Measurements from ENCODE around the gene TBC1D8. TPM values are rescaled to one million over a fixed set of nuclear protein-coding genes. Genes with fewer than 3 reads are reported as not detected.

The TBC1D8 gene
- total and polyA plus RNA-seq, 4 donors = 10.4 to 38.6 (median 13.4) TPM

- TF ChIP-seq CTCF (IDR thresholded peaks at IDR 0.05; ENCODE audit: low read depth, low read length, missing input control) = no peak
- no peak for TF ChIP-seq HNF4G (IDR thresholded peaks at IDR 0.05)
- TF ChIP-seq ZBTB33 (IDR thresholded peaks at IDR 0.05) = no peak
- TF ChIP-seq SP1 (IDR thresholded peaks at IDR 0.05) = no peak
- TF ChIP-seq YY1 (IDR thresholded peaks at IDR 0.05) = no peak
- no peak for TF ChIP-seq RAD21 (IDR thresholded peaks at IDR 0.05)
- no peak for TF ChIP-seq TAF1 (conservative IDR thresholded peaks at IDR 0.05)
- no peak for TF ChIP-seq FOXA2 (IDR thresholded peaks at IDR 0.05)
These were observed 136.8 kb downstream of the TBC1D8 start (continued) for GRCh38 chr2:101014264-101014857.

GRCh38 chr2:101012706-101013181 is 138.4 kb downstream of the TBC1D8 start:
- peak; percentile 52 for DNase-seq (ENCODE audit: low spot score)

More at GRCh38 chr2:101012706-101013181, 138.4 kb downstream of the TBC1D8 start:
- TF ChIP-seq HNF4G (IDR thresholded peaks at IDR 0.05) (no peak), NR2F2 (IDR thresholded peaks at IDR 0.05) (no peak), MAX (IDR thresholded peaks at IDR 0.05) (no peak), HNF4A (conservative IDR thresholded peaks at IDR 0.05) (no peak), FOXA1 (IDR thresholded peaks at IDR 0.05) (no peak), FOXA2 (IDR thresholded peaks at IDR 0.05) (no peak), CTCF (IDR thresholded peaks at IDR 0.05; ENCODE audit: low read depth, low read length, missing input control) (peak; percentile 85), RAD21 (IDR thresholded peaks at IDR 0.05) (peak; percentile 95 to 97), TAF1 (conservative IDR thresholded peaks at IDR 0.05) (no peak), GABPA (IDR thresholded peaks at IDR 0.05 in 1 of 2, conservative IDR thresholded peaks at IDR 0.05 in 1 of 2) (no peak), REST (IDR thresholded peaks at IDR 0.05) (no peak), EGR1 (IDR thresholded peaks at IDR 0.05; ENCODE audit: low read depth in 2 of 2) (no peak), YY1 (IDR thresholded peaks at IDR 0.05) (no peak), ATF3 (IDR thresholded peaks at IDR 0.05) (no peak)
- 30% methylated on average over 5 of the region's 5 CpGs for whole genome bisulfite sequencing
- Histone ChIP-seq H3K27ac (ENCODE audit: low read depth in 1 of 2, low read length in 2 of 2) (no peak overlapping the region), H3K36me3 (ENCODE audit: control insufficient read depth in 4 of 4, insufficient read depth in 3 of 4, low read depth in 1 of 4, low read length in 3 of 4) (peaks cover 6 to 33% (median 17%) of the 10 kb centered on the region in 4 donors), H3K27me3 (ENCODE audit: control insufficient read depth in 4 of 4, insufficient read depth in 4 of 4, low read length in 3 of 4) (no peaks in the 10 kb centered on the region), H3K9me3 (ENCODE audit: control insufficient read depth in 4 of 4, low read length in 3 of 4) (no peaks in the 10 kb centered on the region), H3K4me3 (ENCODE audit: low read depth in 1 of 3, low read length in 3 of 3) (no peak overlapping the region), H3K4me1 (ENCODE audit: control insufficient read depth in 4 of 4, insufficient read depth in 4 of 4, low read length in 3 of 4) (peaks cover 0 to 3% (median 0%) of the 10 kb centered on the region in 4 donors), H3K9ac (ENCODE audit: low read depth in 1 of 2, low read length in 2 of 2) (no peak overlapping the region)
